Erythroblast (primary cell): ENCODE results near the gene OLFM4.

Experiments
- GATA1 ChIP-seq: IDR thresholded peaks from 2 replicates; pipeline ENCODE4 v1.6.1; 2011; ENCODE audit warnings: low read depth, mild to moderate bottlenecking, control low read depth, low read length, moderate library complexity
- POLR2A ChIP-seq: IDR thresholded peaks from 2 replicates; pipeline ENCODE4 v1.6.1; 2011; ENCODE audit warnings: mild to moderate bottlenecking, low read length

DNA sequence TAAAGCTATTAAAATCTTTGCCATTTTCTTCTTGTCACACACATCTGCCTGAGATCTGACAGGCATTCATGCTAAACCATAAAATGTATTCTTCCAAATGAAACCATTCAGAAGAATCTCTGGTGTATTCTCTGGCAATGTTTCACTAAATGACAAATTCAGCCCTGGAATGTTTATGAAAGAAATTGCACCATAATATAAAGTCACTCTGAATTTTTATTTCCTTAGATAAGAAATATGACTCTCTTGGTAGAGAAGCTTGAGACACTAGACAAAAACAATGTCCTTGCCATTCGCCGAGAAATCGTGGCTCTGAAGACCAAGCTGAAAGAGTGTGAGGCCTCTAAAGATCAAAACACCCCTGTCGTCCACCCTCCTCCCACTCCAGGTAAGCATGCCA lies 14.3 kb downstream of the OLFM4 start:
- TF ChIP-seq POLR2A: no peak
- TF ChIP-seq GATA1: no peak
